Measurements from ENCODE around the gene ARHGAP15. TPM values are rescaled to one million over a fixed set of nuclear protein-coding genes. Genes with fewer than 3 reads are reported as not detected.
"Not testable (repeated sequence)": the region's sequence is repeated elsewhere in the genome, so short reads cannot be mapped to it uniquely, and the experiment has no call there.

Gene ARHGAP15
- total RNA-seq, 1 experiment from 2014 or later, result 0.42 TPM

DNA sequence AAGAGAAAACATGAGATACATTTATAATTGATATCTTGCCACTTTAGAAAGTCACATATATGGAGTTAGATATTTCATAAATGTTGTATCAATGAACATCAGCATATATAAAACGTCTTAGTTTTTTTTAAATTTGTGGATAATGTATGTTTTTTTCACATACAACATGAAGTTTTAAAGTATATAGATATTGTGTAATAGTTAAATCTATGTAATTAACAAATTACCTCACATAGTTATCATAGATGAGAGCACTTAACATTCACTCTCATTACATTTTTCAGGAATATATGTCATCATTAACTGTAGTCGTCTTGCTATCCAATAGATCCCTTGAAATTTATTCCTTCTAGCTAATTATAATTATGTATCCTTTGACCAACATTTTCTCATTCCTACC, 406.6 kb downstream of the ARHGAP15 start:
- Histone ChIP-seq H3K9ac (ENCODE audit: low read length) (no peak overlapping the region), H3K27me3 (ENCODE audit: insufficient read depth, low read length) (no peaks in the 10 kb centered on the region), H3K4me3 (replicated peaks in 1 of 2; ENCODE audit: low read depth in 1 of 2, low read length in 2 of 2) (no peak overlapping the region), H3K4me1 (ENCODE audit: control insufficient read depth in 1 of 2, insufficient read depth in 2 of 2, low read length in 2 of 2) (no peaks in the 10 kb centered on the region), H3K27ac (ENCODE audit: low read depth, low read length) (no peak overlapping the region), H4K20me1 (ENCODE audit: insufficient read depth) (no peaks in the 10 kb centered on the region), H3K4me2 (ENCODE audit: low read length) (no peak overlapping the region), H3K9me2 (ENCODE audit: insufficient read depth) (no peaks in the 10 kb centered on the region), H3K36me3 (ENCODE audit: control insufficient read depth in 1 of 2, insufficient read depth in 2 of 2, low read length in 2 of 2) (no peaks in the 10 kb centered on the region), H3K79me2 (ENCODE audit: insufficient read depth, low read length) (no peaks in the 10 kb centered on the region), H2AFZ (ENCODE audit: low read depth, low read length, poor library complexity, severe bottlenecking) (no peak overlapping the region), H3K9me3 (ENCODE audit: control insufficient read depth in 1 of 2, insufficient read depth in 1 of 2, low read depth in 1 of 2, low read length in 2 of 2) (no peaks in the 10 kb centered on the region)
- TF ChIP-seq SIN3A (IDR thresholded peaks at IDR 0.05; ENCODE audit: low read depth) (no peak), CBX3 (IDR thresholded peaks at IDR 0.05; ENCODE audit: low read depth) (no peak), YY1 (IDR thresholded peaks at IDR 0.05; ENCODE audit: extremely low read depth, insufficient replicate concordance, low read depth, low read length) (no peak)
- TF ChIP-seq, protein P1, sequence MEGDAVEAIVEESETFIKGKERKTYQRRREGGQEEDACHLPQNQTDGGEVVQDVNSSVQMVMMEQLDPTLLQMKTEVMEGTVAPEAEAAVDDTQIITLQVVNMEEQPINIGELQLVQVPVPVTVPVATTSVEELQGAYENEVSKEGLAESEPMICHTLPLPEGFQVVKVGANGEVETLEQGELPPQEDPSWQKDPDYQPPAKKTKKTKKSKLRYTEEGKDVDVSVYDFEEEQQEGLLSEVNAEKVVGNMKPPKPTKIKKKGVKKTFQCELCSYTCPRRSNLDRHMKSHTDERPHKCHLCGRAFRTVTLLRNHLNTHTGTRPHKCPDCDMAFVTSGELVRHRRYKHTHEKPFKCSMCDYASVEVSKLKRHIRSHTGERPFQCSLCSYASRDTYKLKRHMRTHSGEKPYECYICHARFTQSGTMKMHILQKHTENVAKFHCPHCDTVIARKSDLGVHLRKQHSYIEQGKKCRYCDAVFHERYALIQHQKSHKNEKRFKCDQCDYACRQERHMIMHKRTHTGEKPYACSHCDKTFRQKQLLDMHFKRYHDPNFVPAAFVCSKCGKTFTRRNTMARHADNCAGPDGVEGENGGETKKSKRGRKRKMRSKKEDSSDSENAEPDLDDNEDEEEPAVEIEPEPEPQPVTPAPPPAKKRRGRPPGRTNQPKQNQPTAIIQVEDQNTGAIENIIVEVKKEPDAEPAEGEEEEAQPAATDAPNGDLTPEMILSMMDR (IDR thresholded peaks at IDR 0.05 in 2 of 3, conservative IDR thresholded peaks at IDR 0.05 in 1 of 3; ENCODE audit: borderline replicate concordance in 1 of 3, insufficient read depth in 1 of 3, low read depth in 2 of 3, low read length in 2 of 3), result no peak
- BruUV-seq (replicated peaks), result no TSS peak
- ChIA-PET CTCF (no interaction called here), POLR2A (no interaction called here), RAD21 (ENCODE audit: low non-redundant PET in 1 of 2, low total read pairs in 2 of 2, uncharacterized antibody in 2 of 2, unreplicated experiment in 2 of 2) (no interaction called here)
- ATAC-seq (no peak), DNase-seq (ENCODE audit: low read depth, low spot score) (no peak)
- intact Hi-C loops (cut with micrococcal nuclease), result no loop called here

DNA sequence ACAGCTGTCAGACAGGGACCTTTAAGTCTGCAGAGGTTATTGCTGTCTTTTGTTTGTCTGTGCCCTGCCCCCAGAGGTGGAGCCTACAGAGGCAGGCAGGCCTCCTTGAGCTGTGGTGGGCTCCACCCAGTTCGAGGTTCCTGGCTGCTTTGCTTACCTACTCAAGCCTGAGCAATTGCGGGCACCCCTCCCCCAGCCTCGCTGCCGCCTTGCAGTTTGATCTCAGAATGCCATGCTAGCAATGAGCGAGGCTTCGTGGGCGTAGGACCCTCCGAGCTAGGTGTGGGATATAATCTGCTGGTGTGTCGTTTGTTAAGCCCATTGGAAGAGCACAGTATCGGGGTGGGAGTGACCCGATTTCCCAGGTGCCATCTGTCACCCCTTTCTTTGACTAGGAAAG, 412.7 kb downstream of the ARHGAP15 start:
- not testable (repeated sequence) for BruUV-seq (replicated peaks)

More for the DNA sequence above, 412.7 kb downstream of the ARHGAP15 start:
- intact Hi-C loops (cut with micrococcal nuclease); H3K9me2 ChIP-seq (ENCODE audit: insufficient read depth); H2AFZ ChIP-seq (ENCODE audit: low read depth, low read length, poor library complexity, severe bottlenecking); H3K79me2 ChIP-seq (ENCODE audit: insufficient read depth, low read length); H3K4me2 ChIP-seq (ENCODE audit: low read length); H3K36me3 ChIP-seq (ENCODE audit: control insufficient read depth in 1 of 2, insufficient read depth in 2 of 2, low read length in 2 of 2); H3K27me3 ChIP-seq (ENCODE audit: insufficient read depth, low read length); ATAC-seq; POLR2A ChIA-PET; H3K9ac ChIP-seq (ENCODE audit: low read length); RAD21 ChIA-PET (ENCODE audit: low non-redundant PET in 1 of 2, low total read pairs in 2 of 2, uncharacterized antibody in 2 of 2, unreplicated experiment in 2 of 2); H3K9me3 ChIP-seq (ENCODE audit: control insufficient read depth in 1 of 2, insufficient read depth in 1 of 2, low read depth in 1 of 2, low read length in 2 of 2); H3K4me3 ChIP-seq (replicated peaks in 1 of 2; ENCODE audit: low read depth in 1 of 2, low read length in 2 of 2); H3K27ac ChIP-seq (ENCODE audit: low read depth, low read length); H3K4me1 ChIP-seq (ENCODE audit: control insufficient read depth in 1 of 2, insufficient read depth in 2 of 2, low read length in 2 of 2); DNase-seq (ENCODE audit: low read depth, low spot score); H4K20me1 ChIP-seq (ENCODE audit: insufficient read depth); CTCF ChIA-PET: not testable (repeated sequence)
